Small intestine (tissue), 7 donors: ENCODE results near the gene CACNA2D4. TPM values are rescaled to one million over a fixed set of nuclear protein-coding genes. Genes with fewer than 3 reads are reported as not detected.

Experiments
- DNase-seq, 2 donors: peaks; one replicate each; pipeline versions ENCODE4 v3.0.0 to v3.0.0-alpha.2; 2013
- FAIRE-seq: peaks from 2 replicates; lab custom pipeline; 2012; peaks lifted over from hg19 to GRCh38; lab: Jason Lieb, UNC
- H3K27ac ChIP-seq, 3 donors: one replicate each; pipeline ENCODE4 v1.5.1; 2013; ENCODE audit warnings: low read length in 2 of 3, mild to moderate bottlenecking in 2 of 3, control low read depth in 1 of 3, inconsistent platforms in 1 of 3, low read depth in 1 of 3, moderate library complexity in 1 of 3
- H3K27me3 ChIP-seq, 3 donors: one replicate each; pipeline ENCODE4 v1.6.1; 2013; ENCODE audit warnings: low read length in 3 of 3, inconsistent platforms in 1 of 3; ENCODE audit not compliant: control insufficient read depth in 3 of 3, insufficient read depth in 3 of 3
- H3K36me3 ChIP-seq, 3 donors: one replicate each; pipeline ENCODE4 v1.6.1; 2013; ENCODE audit warnings: low read length in 3 of 3, inconsistent platforms in 1 of 3, low read depth in 1 of 3, mild to moderate bottlenecking in 1 of 3, moderate library complexity in 1 of 3; ENCODE audit not compliant: control insufficient read depth in 3 of 3, insufficient read depth in 2 of 3
- H3K4me1 ChIP-seq, 3 donors: one replicate each; pipeline ENCODE4 v1.6.1; 2013; ENCODE audit warnings: low read length in 2 of 3, inconsistent platforms in 1 of 3, low read depth in 1 of 3, mild to moderate bottlenecking in 1 of 3, moderate library complexity in 1 of 3; ENCODE audit not compliant: control insufficient read depth in 3 of 3, insufficient read depth in 2 of 3
- H3K4me3 ChIP-seq, 3 donors: one replicate each; pipeline ENCODE4 v1.5.1; 2013; ENCODE audit warnings: low read length in 3 of 3, control low read depth in 1 of 3, inconsistent platforms in 1 of 3, low read depth in 1 of 3, mild to moderate bottlenecking in 1 of 3, moderate library complexity in 1 of 3
- H3K9me3 ChIP-seq, 2 donors: one replicate each; pipeline ENCODE4 v1.6.1; 2013; ENCODE audit warnings: low read depth in 1 of 2, low read length in 1 of 2; ENCODE audit not compliant: control insufficient read depth in 2 of 2, insufficient read depth in 1 of 2
- WGBS, 3 donors: extraction: QIAGEN DNeasy Blood & Tissue Kit; methylation state at CpG; one replicate each; pipeline ENCODE4 v1.1.7; 2013; 5-methylcytosine and 5-hydroxymethylcytosine counted together
- polyA plus RNA-seq, 4 donors: library from polyadenylated mRNA; stranded (reverse) in 3 of 4; unstranded in 1 of 4; fragments of 200-250 nt in 3 of 4; fragments of 120-200 nt in 1 of 4; gene quantifications; one replicate each; pipeline versions ENCODE4 v1.2.1 to v1.2.3, GENCODE V29; 2013
- donor health status: healthy with polysubstance abuse.
- donor health status: control.
- donor health status: control.
- donor health status: Bipolar disorder and iron deficiency.
- donor health status: healthy.

The CACNA2D4 gene
- polyA plus RNA-seq, 4 donors, result 5.5 to 10.8 (median 9.1) TPM

DNA sequence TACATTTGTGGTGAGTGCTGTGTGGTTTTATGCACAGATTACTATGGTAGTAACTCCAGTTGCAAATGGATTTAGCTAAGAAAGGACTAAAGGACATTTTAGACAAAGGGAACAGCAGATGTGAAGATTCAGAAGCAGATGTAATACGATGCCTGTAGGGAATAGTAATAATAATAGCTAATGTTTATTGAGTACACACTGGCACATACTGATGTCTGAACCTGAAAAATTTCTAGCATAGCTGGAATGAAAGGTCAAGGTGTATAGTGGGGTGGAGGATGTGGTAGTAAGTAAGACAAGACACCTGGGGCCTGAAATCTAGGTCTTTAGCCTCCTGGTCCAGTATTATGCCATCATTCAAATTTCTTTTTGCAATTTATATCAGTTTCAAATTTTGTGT lies 152.3 kb downstream of the CACNA2D4 start:
- DNase-seq (no peak), FAIRE-seq (no peak)
- Histone ChIP-seq H3K9me3 (no peaks in the 10 kb centered on the region), H3K27me3 (no peaks in the 10 kb centered on the region), H3K4me1 (peaks cover 0 to 2% (median 0%) of the 10 kb centered on the region in 3 donors), H3K4me3 (no peak overlapping the region), H3K36me3 (peaks cover 0 to 15% (median 0%) of the 10 kb centered on the region in 3 donors), H3K27ac (no peak overlapping the region)
- 89 to 95% (median 92%) methylated on average over 1 of the region's 1 CpG for WGBS, 3 donors

DNA sequence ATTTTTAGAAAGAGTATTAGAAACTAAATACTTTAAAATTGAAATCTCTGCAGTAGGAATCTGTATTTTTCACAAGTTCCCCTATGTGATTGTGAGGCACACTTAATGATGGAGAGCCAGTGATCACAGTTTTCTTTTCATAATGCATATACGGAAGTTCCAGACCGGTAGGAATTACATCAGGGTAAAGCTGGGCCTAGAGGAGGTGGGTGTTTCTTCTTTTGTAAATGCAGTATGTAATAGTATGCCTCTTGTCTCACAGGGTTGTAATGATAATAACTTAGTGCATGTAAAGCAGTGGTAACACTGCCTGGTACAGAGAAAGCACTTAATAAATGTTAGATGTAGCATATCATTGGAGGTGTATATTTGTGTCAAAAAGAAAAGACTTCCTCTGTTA lies 155.3 kb downstream of the CACNA2D4 start:
- no peaks in the 10 kb centered on the region for H3K27me3 ChIP-seq
- WGBS, 3 donors, result 88 to 90% (median 88%) methylated on average over 2 of the region's 2 CpGs
- no peak overlapping the region for H3K4me3 ChIP-seq
- no peaks in the 10 kb centered on the region for H3K9me3 ChIP-seq
- H3K36me3 ChIP-seq, result peaks cover 0 to 10% (median 0%) of the 10 kb centered on the region in 3 donors
- H3K4me1 ChIP-seq, result peaks cover 0 to 2% (median 0%) of the 10 kb centered on the region in 3 donors
- DNase-seq (no peak), FAIRE-seq (no peak)
- no peak overlapping the region for H3K27ac ChIP-seq

DNA sequence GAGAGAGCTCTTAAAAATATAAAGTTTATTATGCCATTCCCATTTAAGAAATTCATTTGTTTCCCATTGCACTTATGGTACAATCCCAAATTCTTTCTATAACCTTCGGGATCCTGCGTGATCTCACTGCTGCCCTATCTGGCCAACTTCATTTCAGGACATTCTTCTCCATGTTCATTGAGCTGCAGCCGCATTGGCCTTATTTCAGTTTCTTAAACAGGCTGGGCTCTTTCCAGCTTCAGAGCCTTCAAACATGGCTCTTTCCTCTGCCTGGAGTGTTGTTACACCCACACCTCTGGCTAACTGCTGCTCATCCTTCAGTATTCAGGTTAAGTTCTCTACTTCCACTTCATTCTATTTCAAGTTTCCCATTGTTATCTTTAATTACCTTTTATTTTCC lies 156.6 kb downstream of the CACNA2D4 start:
- 80 to 96% (median 82%) methylated on average over 3 of the region's 3 CpGs for WGBS, 3 donors
- FAIRE-seq, result no peak
- H3K9me3 ChIP-seq, result no peaks in the 10 kb centered on the region

DNA sequence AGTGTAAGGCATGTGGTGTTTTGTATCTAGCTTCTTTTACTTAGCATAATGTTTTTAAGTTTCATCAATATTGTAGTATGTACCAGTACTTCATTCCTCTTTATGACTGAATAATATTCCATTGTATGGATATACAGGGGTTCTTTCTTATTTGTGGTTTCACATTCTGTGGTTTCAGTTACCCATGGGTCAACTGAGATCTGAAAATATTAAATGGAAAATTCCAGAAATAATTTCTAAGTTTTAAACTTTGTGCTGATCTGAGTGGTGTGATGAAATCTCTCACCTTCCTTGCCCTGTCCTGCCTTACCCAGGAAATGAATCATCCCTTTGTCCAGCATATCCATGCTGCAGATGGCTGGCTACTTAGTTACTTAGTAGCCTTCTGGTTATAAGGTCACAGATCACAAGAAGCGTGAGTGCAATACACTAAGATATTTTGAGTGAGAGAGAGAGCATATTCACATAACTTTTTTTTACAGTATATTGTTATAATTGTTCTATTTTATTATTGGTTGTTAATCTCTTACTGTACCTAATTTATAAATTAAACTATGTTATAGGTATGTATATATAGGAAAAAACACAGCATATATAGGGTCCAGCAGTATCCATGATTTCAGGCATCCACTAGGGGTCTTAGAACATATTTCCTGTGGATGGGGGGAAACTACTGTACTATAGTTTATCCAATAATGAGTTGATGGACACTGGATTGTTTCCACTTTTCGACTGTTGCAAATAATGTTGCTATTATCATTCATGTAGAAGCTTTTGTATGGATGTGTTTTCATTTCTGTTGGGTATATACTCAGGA lies 157.7 kb downstream of the CACNA2D4 start:
- DNase-seq, result peak in 1 of 2 donors; percentile 49
- H3K27me3 ChIP-seq, result no peaks in the 10 kb centered on the region
- 80 to 92% (median 91%) methylated on average over 2 of the region's 2 CpGs for WGBS, 3 donors
- no peaks in the 10 kb centered on the region for H3K9me3 ChIP-seq
- no peak overlapping the region for H3K4me3 ChIP-seq
- H3K27ac ChIP-seq, result no peak overlapping the region
- H3K4me1 ChIP-seq, result no peaks in the 10 kb centered on the region
- H3K36me3 ChIP-seq, result peaks cover 0 to 19% (median 11%) of the 10 kb centered on the region in 3 donors
- no peak for FAIRE-seq

More for the DNA sequence above, 156.6 kb downstream of the CACNA2D4 start:
- H3K36me3 ChIP-seq, result peaks cover 0 to 15% (median 7%) of the 10 kb centered on the region in 3 donors
- H3K4me3 ChIP-seq, result no peak overlapping the region
- H3K4me1 ChIP-seq, result peaks cover 0 to 2% (median 0%) of the 10 kb centered on the region in 3 donors
- H3K27me3 ChIP-seq, result no peaks in the 10 kb centered on the region
- no peak overlapping the region for H3K27ac ChIP-seq
- no peak for DNase-seq

DNA sequence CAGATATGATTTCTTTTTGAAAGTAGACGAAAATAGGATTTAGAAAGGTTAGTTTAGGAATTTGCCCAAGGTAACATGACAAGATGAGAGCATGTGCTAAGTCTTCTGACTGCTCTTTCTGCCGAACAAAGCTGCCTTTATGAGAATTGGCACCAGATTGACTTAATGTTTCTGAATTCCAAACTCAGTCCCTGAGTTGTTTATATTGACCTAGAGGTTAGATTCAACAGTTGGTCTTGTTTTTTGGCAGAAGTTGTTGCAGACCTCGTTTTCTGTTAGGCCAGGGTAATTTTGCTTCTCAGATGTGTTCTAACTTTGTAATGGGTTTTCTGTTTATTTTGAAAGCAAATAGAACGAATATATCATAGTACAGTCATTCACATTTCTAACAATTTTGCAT lies 159.6 kb downstream of the CACNA2D4 start:
- 57 to 66% (median 63%) methylated on average over 4 of the region's 4 CpGs for WGBS, 3 donors
- H3K4me3 ChIP-seq, result no peak overlapping the region
- peaks cover 0 to 1% (median 0%) of the 10 kb centered on the region in 3 donors for H3K4me1 ChIP-seq
- DNase-seq (no peak), FAIRE-seq (no peak)
- H3K9me3 ChIP-seq, result no peaks in the 10 kb centered on the region
- no peaks in the 10 kb centered on the region for H3K27me3 ChIP-seq
- H3K27ac ChIP-seq, result no peak overlapping the region
- H3K36me3 ChIP-seq, result peaks cover 0 to 29% (median 11%) of the 10 kb centered on the region in 3 donors

DNA sequence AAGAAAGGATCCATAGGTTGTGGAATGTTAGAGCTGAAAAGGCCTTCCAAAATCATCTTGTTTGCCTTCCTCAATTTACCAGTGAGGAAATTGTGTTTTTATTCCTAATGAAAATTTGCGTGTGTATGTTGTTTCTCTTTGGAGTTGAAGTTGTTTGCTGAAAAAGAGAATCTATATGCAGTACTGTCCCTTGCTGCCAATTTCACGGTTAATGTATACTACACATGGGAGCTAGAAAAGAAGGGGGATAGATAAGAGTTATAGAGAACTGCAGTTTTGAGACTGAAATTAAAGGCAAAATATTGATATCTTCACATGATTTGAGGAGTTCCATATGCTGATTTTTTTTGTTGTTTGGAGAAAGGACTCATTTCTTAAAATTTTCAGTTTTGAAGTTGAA lies 160.1 kb downstream of the CACNA2D4 start:
- 88 to 94% (median 92%) methylated on average over 2 of the region's 2 CpGs for WGBS, 3 donors
- FAIRE-seq (no peak), DNase-seq (no peak)
- H3K4me3 ChIP-seq, result no peak overlapping the region
- no peaks in the 10 kb centered on the region for H3K27me3 ChIP-seq
- no peaks in the 10 kb centered on the region for H3K9me3 ChIP-seq
- peaks cover 0 to 26% (median 11%) of the 10 kb centered on the region in 3 donors for H3K36me3 ChIP-seq
- H3K4me1 ChIP-seq, result peaks cover 0 to 1% (median 0%) of the 10 kb centered on the region in 3 donors
- H3K27ac ChIP-seq, result no peak overlapping the region

DNA sequence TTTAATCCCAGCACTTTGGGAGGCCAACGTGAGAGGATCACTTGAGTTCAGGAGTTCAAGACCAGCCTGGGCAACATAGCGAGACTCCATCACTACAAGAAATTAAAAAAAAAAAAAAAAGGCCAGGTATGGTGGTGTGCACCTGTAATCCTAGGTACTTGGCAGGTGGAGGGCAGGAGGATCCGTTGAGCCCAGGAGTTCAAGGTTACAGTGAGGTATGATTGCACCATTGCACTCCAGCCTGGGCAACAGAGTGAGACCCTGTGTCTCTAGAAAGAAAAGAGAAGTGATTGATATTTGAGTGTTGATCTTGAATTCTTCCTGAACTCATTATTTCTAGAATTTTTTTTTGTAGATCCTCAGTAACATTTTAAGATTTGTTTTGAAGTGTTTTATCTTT lies 168.2 kb downstream of the CACNA2D4 start:
- H3K27ac ChIP-seq, result no peak overlapping the region
- H3K4me1 ChIP-seq, result peaks cover 0 to 1% (median 0%) of the 10 kb centered on the region in 3 donors
- H3K36me3 ChIP-seq, result peaks cover 0 to 17% (median 0%) of the 10 kb centered on the region in 3 donors
- 82 to 90% (median 88%) methylated on average over 3 of the region's 3 CpGs for WGBS, 3 donors
- no peaks in the 10 kb centered on the region for H3K27me3 ChIP-seq
- no peak for DNase-seq
- no peak for FAIRE-seq
- H3K9me3 ChIP-seq, result peaks cover 0 to 21% of the 10 kb centered on the region in 2 donors
- H3K4me3 ChIP-seq, result no peak overlapping the region

DNA sequence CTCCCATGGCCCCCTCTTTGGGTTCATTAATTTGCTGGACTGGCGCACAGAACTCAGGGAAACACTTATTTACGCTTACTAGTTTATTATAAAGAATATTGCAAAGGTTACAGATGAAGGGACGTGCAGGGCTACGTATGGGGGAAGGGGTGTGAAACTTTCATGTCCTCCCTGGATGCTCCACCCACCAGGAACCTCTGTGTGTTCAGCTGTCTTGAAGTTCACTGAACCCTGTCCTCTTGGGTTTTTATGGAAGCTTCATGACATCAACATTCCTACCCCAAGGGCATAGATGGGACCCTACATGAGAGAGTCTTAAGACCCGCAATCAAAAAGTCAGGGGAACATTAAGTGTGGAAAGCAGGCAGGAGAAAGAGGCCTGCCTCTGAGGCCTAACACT lies 169.4 kb downstream of the CACNA2D4 start:
- H3K36me3 ChIP-seq, result peaks cover 0 to 10% (median 3%) of the 10 kb centered on the region in 3 donors
- H3K4me3 ChIP-seq, result no peak overlapping the region
- FAIRE-seq, result no peak
- 93 to 98% (median 98%) methylated on average over 5 of the region's 5 CpGs for WGBS, 3 donors
- no peak overlapping the region for H3K27ac ChIP-seq
- H3K4me1 ChIP-seq, result no peaks in the 10 kb centered on the region
- no peak for DNase-seq
- H3K27me3 ChIP-seq, result no peaks in the 10 kb centered on the region
- H3K9me3 ChIP-seq, result peaks cover 0 to 21% of the 10 kb centered on the region in 2 donors
